Measurements from ENCODE around the gene DPYD. TPM values are rescaled to one million over a fixed set of nuclear protein-coding genes. Genes with fewer than 3 reads are reported as not detected.

Gene DPYD
- total and polyA plus RNA-seq, 10 of the 15 experiments (the other 5 are each of a cell fraction or from before 2014, with no cell fraction given): 5.7 to 23.8 (median 10.2) TPM

GRCh38 chr1:97630281-97630680, 290.6 kb downstream of the DPYD start (continued):
- TF ChIP-seq CUX1 (IDR thresholded peaks at IDR 0.05; ENCODE audit: insufficient replicate concordance, low read depth, low read length) (no peak), ATF3 (IDR thresholded peaks at IDR 0.05; ENCODE audit: borderline replicate concordance, extremely low read depth, low read depth, low read length) (no peak)

DNA sequence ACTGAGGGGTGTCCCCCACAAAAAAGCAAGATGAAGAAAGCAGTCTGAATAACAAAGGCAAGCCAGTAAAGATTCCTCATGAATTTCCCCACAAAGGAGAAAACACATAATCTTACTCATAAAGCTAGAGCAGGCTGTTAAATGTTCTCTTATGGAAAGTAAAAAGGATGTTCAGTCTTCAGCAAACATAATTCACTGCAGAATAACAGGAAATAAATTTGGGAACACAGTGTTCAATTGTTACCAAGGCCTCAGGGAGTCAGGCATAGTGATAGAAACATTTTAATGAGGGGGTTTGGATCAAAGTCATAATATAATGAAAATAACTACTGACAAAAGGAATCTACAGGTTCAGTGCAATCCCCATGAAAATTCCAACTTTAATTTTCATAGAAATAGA, 297.6 kb downstream of the DPYD start:
- ChIA-PET SMC1A (ENCODE audit: uncharacterized antibody, unreplicated experiment) (no interaction called here), POLR2A (no interaction called here), RAD21 (ENCODE audit: unreplicated experiment) (no interaction called here), CTCF (interaction anchor here (0.6 kb wide), 1 partner anchor 344 kb away, joined by 3 read pairs; no protein-coding TSS in a partner anchor)
- H3K9ac ChIP-seq (ENCODE audit: control insufficient read depth, insufficient read depth, low read length): no peak overlapping the region
- no peaks in the 10 kb centered on the region for H3K79me2 ChIP-seq (ENCODE audit: control insufficient read depth, insufficient read depth, low read length)
- DNase-seq (ENCODE audit: low read depth, low spot score) (no peak), FAIRE-seq (no peak), ATAC-seq (no peak)
- H4K20me1 ChIP-seq (ENCODE audit: control insufficient read depth, insufficient read depth): no peaks in the 10 kb centered on the region
- no peak overlapping the region for H2AFZ ChIP-seq (ENCODE audit: control insufficient read depth, low read depth, low read length)
- H3K4me2 ChIP-seq (ENCODE audit: control insufficient read depth, insufficient read depth): no peak overlapping the region
- H3K4me1 ChIP-seq (ENCODE audit: control insufficient read depth, insufficient read depth, low read length): no peaks in the 10 kb centered on the region
- no peak overlapping the region for H3K27ac ChIP-seq (ENCODE audit: control insufficient read depth, insufficient read depth)
- H3K36me3 ChIP-seq (ENCODE audit: control insufficient read depth in 2 of 2, insufficient read depth in 2 of 2, low read length in 1 of 2): no peaks in the 10 kb centered on the region
- in situ Hi-C loops (cut with MboI): no loop called here
- BruUV-seq (replicated peaks): no TSS peak
- no peaks in the 10 kb centered on the region for H3K9me3 ChIP-seq (replicated peaks; ENCODE audit: control insufficient read depth, insufficient read depth, low read length)
- intact Hi-C loops (cut with micrococcal nuclease; ENCODE audit: unreplicated experiment): no loop called here
- no peaks in the 10 kb centered on the region for H3K27me3 ChIP-seq (replicated peaks in 1 of 2; ENCODE audit: control insufficient read depth in 2 of 2, insufficient read depth in 2 of 2, low read length in 1 of 2)
- H3K4me3 ChIP-seq: no peak overlapping the region
- TF ChIP-seq MTA2 (IDR thresholded peaks at IDR 0.05; ENCODE audit: low read depth) (no peak), GABPA (IDR thresholded peaks at IDR 0.05; ENCODE audit: low read depth) (no peak), NFYB (IDR thresholded peaks at IDR 0.05; ENCODE audit: insufficient read depth, low read depth, low read length) (no peak), MYC (IDR thresholded peaks at IDR 0.05; ENCODE audit: insufficient read depth, insufficient read length, insufficient replicate concordance, low read length, severe bottlenecking) (no peak), GATAD2B (conservative IDR thresholded peaks at IDR 0.05; ENCODE audit: low read depth) (no peak), CEBPZ (IDR thresholded peaks at IDR 0.05; ENCODE audit: low read depth, low read length) (no peak), SUPT20H (IDR thresholded peaks at IDR 0.05; ENCODE audit: borderline replicate concordance, control insufficient read depth, low read depth, low read length) (no peak), NBN (IDR thresholded peaks at IDR 0.05) (no peak)
- TF ChIP-seq, protein P1, sequence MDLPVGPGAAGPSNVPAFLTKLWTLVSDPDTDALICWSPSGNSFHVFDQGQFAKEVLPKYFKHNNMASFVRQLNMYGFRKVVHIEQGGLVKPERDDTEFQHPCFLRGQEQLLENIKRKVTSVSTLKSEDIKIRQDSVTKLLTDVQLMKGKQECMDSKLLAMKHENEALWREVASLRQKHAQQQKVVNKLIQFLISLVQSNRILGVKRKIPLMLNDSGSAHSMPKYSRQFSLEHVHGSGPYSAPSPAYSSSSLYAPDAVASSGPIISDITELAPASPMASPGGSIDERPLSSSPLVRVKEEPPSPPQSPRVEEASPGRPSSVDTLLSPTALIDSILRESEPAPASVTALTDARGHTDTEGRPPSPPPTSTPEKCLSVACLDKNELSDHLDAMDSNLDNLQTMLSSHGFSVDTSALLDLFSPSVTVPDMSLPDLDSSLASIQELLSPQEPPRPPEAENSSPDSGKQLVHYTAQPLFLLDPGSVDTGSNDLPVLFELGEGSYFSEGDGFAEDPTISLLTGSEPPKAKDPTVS (IDR thresholded peaks at IDR 0.05; ENCODE audit: low read depth, low read length): no peak

All from GM12878 (cell line).